GM19468 (cell line): ENCODE results near the gene SELENOV.

Experiments used
- ATAC-seq: cut with Tn5 transposase; IDR thresholded peaks from one replicate; pipeline ENCODE4 v1.9.1; 2021; ENCODE audit warnings: mild to moderate bottlenecking, moderate library complexity, moderate number of reproducible peaks; ENCODE audit not compliant: unreplicated experiment; ENCODE audit errors: extremely low read depth

The SELENOV gene

GRCh38 chr19:39553082-39553652 is 38.2 kb downstream of the SELENOV start:
- ATAC-seq: no peak

GRCh38 chr19:39554701-39555311 is 39.9 kb downstream of the SELENOV start:
- no peak for ATAC-seq

- no peak for ATAC-seq
Measured at GRCh38 chr19:39555883-39556282, 40.9 kb downstream of the SELENOV start.

- ATAC-seq: no peak
Measured at GRCh38 chr19:39557811-39558623, 43.1 kb downstream of the SELENOV start.

GRCh38 chr19:39558624-39559117 is 43.7 kb downstream of the SELENOV start:
- no peak for ATAC-seq

- no peak for ATAC-seq
Measured at GRCh38 chr19:39563408-39563807, 48.5 kb downstream of the SELENOV start.

- no peak for ATAC-seq
Measured at GRCh38 chr19:39566064-39566463, 51.1 kb downstream of the SELENOV start.

- no peak for ATAC-seq
Measured at GRCh38 chr19:39568604-39569003, 53.7 kb downstream of the SELENOV start.
